Measurements from ENCODE around the gene CACNA2D3. TPM values are rescaled to one million over a fixed set of nuclear protein-coding genes. Genes with fewer than 3 reads are reported as not detected.
"Not testable (repeated sequence)": the region's sequence is repeated elsewhere in the genome, so short reads cannot be mapped to it uniquely, and the experiment has no call there.

The CACNA2D3 gene
- total RNA-seq, 2 donors from 2014 or later: 0.42 to 0.98 TPM

DNA sequence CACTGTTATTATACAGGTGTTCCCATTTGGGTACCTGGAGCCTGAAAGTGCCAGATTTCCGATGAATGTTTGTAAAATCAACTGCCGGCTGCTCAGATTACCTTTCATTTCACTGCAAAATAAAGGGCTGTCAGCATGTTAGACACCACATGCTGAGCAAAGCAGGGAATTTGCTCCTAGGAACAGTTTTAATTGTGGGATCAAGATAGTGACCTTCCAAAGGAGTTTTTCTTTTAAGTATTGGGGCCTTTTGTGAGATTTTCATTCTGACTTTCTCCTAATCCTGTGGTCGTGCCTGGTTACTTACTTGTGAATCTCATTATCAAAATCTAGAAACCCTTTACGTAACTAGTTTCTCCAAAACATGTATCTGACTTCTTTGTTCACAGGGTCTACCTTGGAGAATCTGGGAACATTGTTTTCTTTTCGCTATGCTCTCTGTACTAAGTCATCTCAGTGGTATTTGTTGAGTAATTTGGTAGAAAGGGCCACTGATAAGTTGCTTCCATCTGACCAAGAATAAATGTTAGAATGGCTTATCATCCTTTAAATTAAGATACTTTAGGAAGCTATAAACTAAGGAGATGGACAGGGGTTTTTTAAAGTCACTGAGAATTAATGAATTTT is 846.3 kb downstream of the CACNA2D3 start:
- Histone ChIP-seq H3K9me3 (no peaks in the 10 kb centered on the region), H3K36me3 (no peaks in the 10 kb centered on the region)
- intact Hi-C loops (cut with DNase I): no loop called here

DNA sequence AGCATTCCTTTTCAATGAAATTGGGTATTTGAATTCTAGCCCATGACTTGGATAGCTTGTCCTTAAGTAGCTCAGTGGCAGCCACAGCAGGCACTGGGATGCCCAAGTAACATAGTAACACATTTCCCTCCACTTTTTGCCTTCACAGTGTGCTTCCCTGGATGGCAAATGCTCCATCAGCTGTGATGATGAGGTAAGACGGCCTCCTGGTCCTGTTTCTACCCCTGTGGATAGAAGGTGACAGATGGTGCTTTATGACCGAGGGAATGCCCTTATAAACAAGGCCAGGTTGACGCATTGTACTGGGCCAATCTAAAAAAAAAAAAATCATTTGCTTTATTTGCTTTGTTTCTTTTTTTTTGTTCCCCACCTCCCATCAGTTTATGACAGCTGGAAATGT is 847.3 kb downstream of the CACNA2D3 start:
- Histone ChIP-seq H3K9me3 (no peaks in the 10 kb centered on the region), H3K36me3 (no peaks in the 10 kb centered on the region), H3K27ac (no peak overlapping the region), H3K9ac (ENCODE audit: low read depth in 2 of 2, low read length in 2 of 2) (no peak overlapping the region), H3K27me3 (no peaks in the 10 kb centered on the region), H3K4me1 (no peaks in the 10 kb centered on the region), H3K4me3 (no peak overlapping the region)
- DNase-seq: peak; percentile 20
- intact Hi-C loops (cut with DNase I): no loop called here
- TF ChIP-seq, protein P1, sequence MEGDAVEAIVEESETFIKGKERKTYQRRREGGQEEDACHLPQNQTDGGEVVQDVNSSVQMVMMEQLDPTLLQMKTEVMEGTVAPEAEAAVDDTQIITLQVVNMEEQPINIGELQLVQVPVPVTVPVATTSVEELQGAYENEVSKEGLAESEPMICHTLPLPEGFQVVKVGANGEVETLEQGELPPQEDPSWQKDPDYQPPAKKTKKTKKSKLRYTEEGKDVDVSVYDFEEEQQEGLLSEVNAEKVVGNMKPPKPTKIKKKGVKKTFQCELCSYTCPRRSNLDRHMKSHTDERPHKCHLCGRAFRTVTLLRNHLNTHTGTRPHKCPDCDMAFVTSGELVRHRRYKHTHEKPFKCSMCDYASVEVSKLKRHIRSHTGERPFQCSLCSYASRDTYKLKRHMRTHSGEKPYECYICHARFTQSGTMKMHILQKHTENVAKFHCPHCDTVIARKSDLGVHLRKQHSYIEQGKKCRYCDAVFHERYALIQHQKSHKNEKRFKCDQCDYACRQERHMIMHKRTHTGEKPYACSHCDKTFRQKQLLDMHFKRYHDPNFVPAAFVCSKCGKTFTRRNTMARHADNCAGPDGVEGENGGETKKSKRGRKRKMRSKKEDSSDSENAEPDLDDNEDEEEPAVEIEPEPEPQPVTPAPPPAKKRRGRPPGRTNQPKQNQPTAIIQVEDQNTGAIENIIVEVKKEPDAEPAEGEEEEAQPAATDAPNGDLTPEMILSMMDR (IDR thresholded peaks at IDR 0.05): no peak

More for the DNA sequence above, 846.3 kb downstream of the CACNA2D3 start:
- Histone ChIP-seq H3K4me3 (no peak overlapping the region), H3K27me3 (no peaks in the 10 kb centered on the region), H3K4me1 (no peaks in the 10 kb centered on the region), H3K27ac (no peak overlapping the region), H3K9ac (ENCODE audit: low read depth in 2 of 2, low read length in 2 of 2) (no peak overlapping the region)
- DNase-seq: no peak
- TF ChIP-seq, protein P1 (IDR thresholded peaks at IDR 0.05): no peak

DNA sequence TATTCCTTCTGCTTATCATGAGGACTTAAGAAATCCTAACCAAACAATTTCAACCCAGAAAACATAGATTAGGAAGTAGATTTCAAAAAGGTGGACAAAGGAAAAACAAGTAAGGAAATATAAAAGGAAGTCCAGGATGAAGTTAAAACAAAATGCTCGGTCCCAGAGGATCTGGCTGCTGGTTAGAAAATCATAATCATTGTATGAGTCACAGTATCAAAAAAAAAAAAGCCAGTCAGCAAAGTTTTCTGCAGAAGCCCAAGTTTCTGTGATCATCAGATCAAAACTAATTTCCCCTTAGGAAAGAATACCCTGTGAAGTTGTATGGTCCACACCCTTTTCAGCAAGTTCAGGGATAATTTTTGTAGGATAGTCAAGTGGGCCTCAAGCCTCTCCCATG is 848.5 kb downstream of the CACNA2D3 start:
- no peaks in the 10 kb centered on the region for H3K9me3 ChIP-seq
- TF ChIP-seq, protein P1 (IDR thresholded peaks at IDR 0.05): no peak
- H3K36me3 ChIP-seq: no peaks in the 10 kb centered on the region
- H3K27ac ChIP-seq: no peak overlapping the region
- DNase-seq: no peak
- no peaks in the 10 kb centered on the region for H3K27me3 ChIP-seq
- H3K4me3 ChIP-seq: no peak overlapping the region
- no peak overlapping the region for H3K9ac ChIP-seq (ENCODE audit: low read depth in 2 of 2, low read length in 2 of 2)
- no peaks in the 10 kb centered on the region for H3K4me1 ChIP-seq
- intact Hi-C loops (cut with DNase I): no loop called here

DNA sequence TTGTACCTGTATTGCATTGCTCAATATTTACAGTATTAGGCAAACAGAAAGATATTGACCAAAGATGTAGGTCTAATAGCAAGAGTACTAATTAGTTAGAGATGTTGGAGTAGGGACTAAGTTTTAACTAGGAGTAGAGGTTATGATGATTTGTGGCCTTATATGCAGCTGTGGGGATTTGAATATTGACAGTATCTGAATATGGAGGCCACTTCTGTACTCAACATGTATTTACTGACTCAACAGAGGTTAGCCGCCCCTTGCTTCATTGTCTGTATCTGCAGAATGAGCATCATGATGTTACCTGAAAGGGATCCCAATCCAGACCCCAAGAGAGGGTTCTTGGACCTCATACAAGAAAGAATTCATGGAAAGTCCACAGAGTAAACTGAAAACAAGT is 855.1 kb downstream of the CACNA2D3 start:
- Histone ChIP-seq H3K9ac (ENCODE audit: low read depth in 2 of 2, low read length in 2 of 2) (no peak overlapping the region), H3K27ac (no peak overlapping the region), H3K4me1 (no peaks in the 10 kb centered on the region), H3K36me3 (no peaks in the 10 kb centered on the region), H3K9me3 (no peaks in the 10 kb centered on the region), H3K4me3 (no peak overlapping the region), H3K27me3 (no peaks in the 10 kb centered on the region)
- intact Hi-C loops (cut with DNase I): no loop called here
- TF ChIP-seq, protein P1 (IDR thresholded peaks at IDR 0.05): no peak
- no peak for DNase-seq

DNA sequence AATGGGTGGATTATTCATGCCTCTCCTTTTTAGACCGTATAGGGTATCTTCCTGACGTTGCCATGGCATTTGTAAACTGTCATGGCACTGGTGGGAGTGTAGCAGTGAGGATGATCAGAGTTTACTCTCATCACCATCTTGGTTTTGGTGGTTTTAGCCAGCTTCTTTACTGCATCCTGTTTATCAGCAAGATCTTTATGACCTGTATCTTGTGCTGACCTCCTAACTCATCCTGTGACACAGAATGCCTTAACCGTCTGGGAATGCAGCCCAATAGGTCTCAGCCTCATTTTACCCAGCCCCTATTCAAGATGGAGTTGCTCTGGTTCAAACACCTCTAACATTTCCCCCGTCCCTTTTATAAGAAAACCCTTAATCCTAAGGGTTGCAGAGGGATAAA is 855.6 kb downstream of the CACNA2D3 start:
- H3K9me3 ChIP-seq; DNase-seq; H3K4me1 ChIP-seq; H3K9ac ChIP-seq (ENCODE audit: low read depth in 2 of 2, low read length in 2 of 2); H3K27ac ChIP-seq; intact Hi-C loops (cut with DNase I); H3K4me3 ChIP-seq; H3K36me3 ChIP-seq; H3K27me3 ChIP-seq: not testable (repeated sequence)

DNA sequence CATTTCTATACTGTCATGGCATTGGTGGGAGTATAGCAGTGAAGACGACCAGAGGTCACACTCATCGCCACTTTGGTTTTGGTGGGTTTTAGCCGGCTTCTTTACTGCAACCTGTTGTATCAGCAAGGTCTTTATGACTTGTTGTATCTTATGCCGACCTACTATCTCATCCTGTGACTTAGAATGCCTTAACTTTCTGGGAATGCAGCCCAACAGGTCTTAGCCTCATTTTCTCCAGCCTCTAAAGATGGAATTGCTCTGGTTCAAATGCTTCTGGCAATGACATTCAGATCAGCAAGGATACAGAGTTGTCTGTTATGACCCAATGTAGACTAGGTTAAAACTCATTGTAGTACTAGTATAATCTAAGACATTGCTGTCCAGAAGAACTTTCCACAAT is 860.5 kb downstream of the CACNA2D3 start:
- H3K4me1 ChIP-seq: no peaks in the 10 kb centered on the region
- H3K9ac ChIP-seq (ENCODE audit: low read depth in 2 of 2, low read length in 2 of 2): no peak overlapping the region
- H3K36me3 ChIP-seq: no peaks in the 10 kb centered on the region
- DNase-seq: no peak
- no peak overlapping the region for H3K4me3 ChIP-seq
- no peaks in the 10 kb centered on the region for H3K27me3 ChIP-seq
- H3K27ac ChIP-seq: no peak overlapping the region
- TF ChIP-seq, protein P1 (IDR thresholded peaks at IDR 0.05): no peak
- intact Hi-C loops (cut with DNase I): no loop called here
- no peaks in the 10 kb centered on the region for H3K9me3 ChIP-seq

Measured in colonic mucosa (tissue), 4 donors.